CD4-positive, alpha-beta T cell treated with Interleukin-10 for 1 hour (primary cell): ENCODE data around the gene SOX3.

Source experiments
- DNase-seq: peaks from one replicate; pipeline ENCODE4 v3.0.0-alpha.2; 2020

SOX3 gene

DNA sequence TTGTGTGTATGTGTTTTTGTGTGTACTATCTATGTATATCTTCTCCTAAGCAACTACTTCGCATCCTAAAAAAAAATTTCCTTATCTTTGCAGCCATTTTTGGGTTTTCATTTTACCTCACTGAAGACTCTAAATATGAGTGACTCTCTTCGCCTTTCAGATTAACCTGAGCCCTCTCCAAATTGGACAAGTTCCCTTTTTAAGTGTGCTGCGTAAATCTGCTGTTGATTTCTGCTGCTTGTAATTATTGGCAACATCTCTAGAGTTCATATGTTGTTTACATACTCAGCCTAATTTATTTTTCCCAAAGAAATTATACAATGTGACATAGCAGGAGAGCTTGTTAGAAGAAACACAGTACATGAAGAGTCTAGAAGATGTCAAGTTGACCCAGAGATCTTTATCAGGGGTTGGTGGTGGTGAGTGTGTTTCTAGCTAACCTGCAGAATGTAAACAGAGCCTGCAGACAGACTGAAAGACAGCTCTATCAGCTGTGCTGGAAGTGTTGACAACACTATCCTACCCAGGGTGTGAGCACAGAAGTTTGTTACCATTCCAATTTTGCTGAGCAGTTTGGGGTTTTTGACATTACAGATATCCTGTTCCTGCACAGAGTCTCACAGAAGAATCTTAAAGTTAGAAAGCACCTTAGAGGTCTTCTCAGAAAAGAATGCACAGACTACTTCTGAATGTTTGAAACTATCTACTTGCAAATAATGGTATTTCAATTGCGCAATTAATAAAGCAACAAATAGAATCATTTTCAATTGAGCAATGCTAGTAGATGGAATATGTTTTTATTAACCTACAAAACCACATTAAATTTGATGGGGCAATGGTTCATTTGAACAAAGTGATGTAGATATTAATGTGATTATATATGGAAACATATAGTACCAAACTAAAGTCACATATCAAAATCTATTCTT is 12.5 kb downstream of the SOX3 start:
- no peak for DNase-seq

DNA sequence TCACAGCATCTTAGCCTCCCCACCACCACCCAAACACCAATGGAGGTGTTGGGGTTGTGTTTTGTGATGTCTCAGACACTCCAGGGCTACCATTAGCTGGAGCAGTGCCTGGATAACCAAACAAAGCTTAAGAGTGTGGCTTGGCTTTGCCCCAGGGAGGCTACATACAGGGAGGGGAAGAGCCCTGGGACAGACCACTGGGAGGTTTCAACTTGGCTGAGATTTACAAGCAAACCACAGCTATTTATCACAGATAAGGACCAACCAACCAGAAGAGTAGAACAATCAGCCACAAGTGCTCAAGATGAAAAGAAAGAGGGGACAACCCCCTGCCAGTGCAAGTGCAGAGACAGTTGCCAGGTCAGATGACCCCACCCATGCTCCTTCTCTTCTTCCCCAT is 24.1 kb downstream of the SOX3 start:
- no peak for DNase-seq

DNA sequence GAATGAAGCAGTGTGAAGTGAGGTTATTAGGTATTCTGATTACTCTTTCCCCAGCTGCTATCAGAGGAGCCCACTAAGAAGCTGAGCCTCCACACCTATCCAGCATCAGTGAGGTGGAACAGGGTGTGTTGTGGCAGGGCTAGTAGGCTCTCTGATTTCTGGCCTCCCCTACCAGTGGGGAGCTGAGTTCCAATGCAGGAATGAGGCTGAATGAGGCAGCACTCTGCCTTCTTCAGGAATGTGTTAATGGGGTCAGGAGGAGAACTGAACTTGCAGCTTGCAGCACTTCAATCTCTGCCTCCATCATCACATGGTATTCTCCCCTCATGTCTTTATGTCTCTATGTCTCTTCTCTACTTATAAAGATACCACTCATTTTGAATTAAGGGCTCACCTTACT is 26.9 kb downstream of the SOX3 start:
- DNase-seq: no peak

DNA sequence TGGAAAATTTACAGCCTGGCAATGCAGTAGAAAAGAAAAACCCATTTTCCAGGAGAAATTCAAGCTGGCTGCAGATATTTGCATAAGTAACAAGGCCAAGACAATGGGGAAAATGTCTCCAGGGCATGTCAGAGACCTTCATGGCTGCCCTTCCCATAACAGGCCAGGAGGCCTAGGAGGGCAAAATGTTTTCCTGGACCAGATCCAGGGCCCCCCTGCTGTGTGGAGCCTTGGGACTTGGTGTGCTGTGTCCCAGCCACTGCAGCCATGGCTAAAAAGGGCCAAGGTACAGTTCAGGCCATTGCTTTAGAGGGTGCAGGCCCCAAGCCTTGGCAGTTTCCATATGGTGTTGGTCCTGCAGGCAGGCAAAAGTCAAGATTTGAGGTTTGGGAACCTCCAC is 29.8 kb downstream of the SOX3 start:
- no peak for DNase-seq

DNA sequence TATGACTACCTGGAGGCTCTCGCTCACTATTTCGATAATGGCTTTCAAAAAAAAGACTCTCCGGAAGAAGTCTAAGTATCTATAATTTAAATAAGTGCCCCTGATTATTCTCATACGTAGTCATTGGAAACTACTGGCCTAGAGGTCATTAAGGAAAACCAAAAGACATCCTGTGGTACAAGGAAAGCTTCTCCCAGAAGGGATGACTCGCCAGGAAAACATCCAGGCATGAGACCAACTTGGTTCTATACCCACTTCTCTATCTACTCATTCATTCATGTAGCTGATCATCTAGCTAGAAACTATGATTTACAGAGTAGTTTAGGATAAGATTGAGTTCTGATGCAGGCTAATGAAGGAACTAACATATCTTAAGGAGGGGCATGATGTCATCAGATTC is 37.7 kb downstream of the SOX3 start:
- DNase-seq: no peak
